GM21619 (cell line): ENCODE results near the gene UNC5C.

ENCODE experiments used
- ATAC-seq: cut with Tn5 transposase; IDR thresholded peaks from one replicate; pipeline ENCODE4 v1.9.1; 2021; ENCODE audit not compliant: unreplicated experiment

UNC5C gene

GRCh38 chr4:95224402-95224801, 324.4 kb downstream of the UNC5C start:
- no peak for ATAC-seq

- no peak for ATAC-seq
These were observed 328.3 kb downstream of the UNC5C start for GRCh38 chr4:95220205-95221175.

GRCh38 chr4:95219109-95219508, 329.7 kb downstream of the UNC5C start:
- no peak for ATAC-seq

- ATAC-seq = no peak
These were observed 331.6 kb downstream of the UNC5C start for GRCh38 chr4:95217197-95217596.

- no peak for ATAC-seq
These were observed 332.1 kb downstream of the UNC5C start for GRCh38 chr4:95216636-95217035.

- no peak for ATAC-seq
These were observed 332.7 kb downstream of the UNC5C start for GRCh38 chr4:95215991-95216605.

- ATAC-seq = no peak
These were observed 333.7 kb downstream of the UNC5C start for GRCh38 chr4:95215043-95215442.

GRCh38 chr4:95214408-95214807, 334.4 kb downstream of the UNC5C start:
- ATAC-seq = no peak

- no peak for ATAC-seq
These were observed 335.4 kb downstream of the UNC5C start for GRCh38 chr4:95213366-95213765.

GRCh38 chr4:95212692-95213091, 336.1 kb downstream of the UNC5C start:
- ATAC-seq = no peak

- no peak for ATAC-seq
These were observed 338.8 kb downstream of the UNC5C start for GRCh38 chr4:95209927-95210326.

GRCh38 chr4:95204873-95205272, 343.9 kb downstream of the UNC5C start:
- ATAC-seq = no peak

GRCh38 chr4:95204267-95204844, 344.4 kb downstream of the UNC5C start:
- ATAC-seq = no peak

- ATAC-seq = no peak
These were observed 349.8 kb downstream of the UNC5C start for GRCh38 chr4:95198961-95199360.

GRCh38 chr4:95197353-95197752, 351.4 kb downstream of the UNC5C start:
- ATAC-seq = no peak

- ATAC-seq = no peak
These were observed 355.2 kb downstream of the UNC5C start for GRCh38 chr4:95193391-95194224.

GRCh38 chr4:95191537-95191936, 357.2 kb downstream of the UNC5C start:
- ATAC-seq = no peak

- ATAC-seq = no peak
These were observed 357.9 kb downstream of the UNC5C start for GRCh38 chr4:95190751-95191436.

- ATAC-seq = no peak
These were observed 359.9 kb downstream of the UNC5C start for GRCh38 chr4:95188701-95189370.

- ATAC-seq = no peak
These were observed 362.1 kb downstream of the UNC5C start for GRCh38 chr4:95186666-95187065.
